ENCODE measurements around the gene PEX1.
"Not testable (repeated sequence)": the region's sequence is repeated elsewhere in the genome, so short reads cannot be mapped to it uniquely, and the experiment has no call there.

Gene PEX1

GRCh38 chr7:92545116-92545515 is 16.8 kb upstream of the PEX1 start:
- not testable (repeated sequence) for H3K9ac ChIP-seq (ENCODE audit: low read length); H3K4me1 ChIP-seq (ENCODE audit: control insufficient read depth, low read depth, low read length); H3K27ac ChIP-seq (ENCODE audit: low read length); H3K36me3 ChIP-seq (ENCODE audit: control insufficient read depth, low read depth, low read length); H3K27me3 ChIP-seq (ENCODE audit: control insufficient read depth, insufficient read depth, low read length); H3K9me3 ChIP-seq (ENCODE audit: control insufficient read depth, low read depth, low read length); H3K4me3 ChIP-seq (ENCODE audit: low read length)

DNA sequence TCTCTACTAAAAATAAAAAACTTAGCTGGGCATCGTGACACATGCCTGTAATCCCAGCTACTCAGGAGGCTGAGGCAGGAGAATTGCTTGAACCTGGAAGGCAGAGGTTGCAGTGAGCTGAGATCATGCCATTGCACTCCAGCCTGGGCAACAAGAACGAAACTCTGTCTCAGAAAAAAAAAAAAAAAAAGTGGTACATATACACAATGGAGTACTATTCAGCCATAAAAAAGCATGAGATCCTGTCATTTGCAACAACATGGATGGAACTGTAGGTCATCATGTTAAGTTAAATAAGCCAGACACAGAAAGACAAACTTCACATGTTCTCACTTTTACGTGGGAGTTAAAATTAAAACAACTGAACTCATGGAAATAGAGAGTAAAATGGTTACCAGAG is 15.2 kb upstream of the PEX1 start:
- H3K4me3 ChIP-seq (ENCODE audit: low read length), result not testable (repeated sequence)

DNA sequence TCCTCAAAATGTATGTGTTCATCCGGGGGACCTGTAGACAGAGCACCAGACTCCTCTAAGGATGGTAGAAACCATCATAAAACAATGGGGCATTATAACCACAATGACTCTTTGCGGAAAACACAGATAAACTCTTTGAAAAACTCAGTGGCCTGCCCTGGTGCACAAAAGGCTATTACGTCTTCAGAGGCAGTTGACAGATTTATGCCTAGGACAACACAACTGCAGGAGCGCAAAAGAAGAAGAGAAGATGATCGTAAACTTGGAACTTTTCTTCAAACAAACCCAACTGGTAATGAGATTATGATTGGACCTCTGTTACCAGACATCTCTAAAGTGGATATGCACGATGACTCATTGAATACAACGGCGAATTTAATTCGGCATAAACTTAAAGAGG is 6.3 kb upstream of the PEX1 start:
- H3K9ac ChIP-seq (ENCODE audit: low read length), result no peak overlapping the region
- H3K4me1 ChIP-seq (ENCODE audit: control insufficient read depth, low read depth, low read length), result no peaks in the 10 kb centered on the region
- H3K36me3 ChIP-seq (ENCODE audit: control insufficient read depth, low read depth, low read length), result peaks cover 60% of the 10 kb centered on the region
- no peaks in the 10 kb centered on the region for H3K27me3 ChIP-seq (ENCODE audit: control insufficient read depth, insufficient read depth, low read length)
- no peaks in the 10 kb centered on the region for H3K9me3 ChIP-seq (ENCODE audit: control insufficient read depth, low read depth, low read length)
- H3K27ac ChIP-seq (ENCODE audit: low read length), result no peak overlapping the region
- H3K4me3 ChIP-seq (ENCODE audit: low read length), result no peak overlapping the region

More for the DNA sequence above, 15.2 kb upstream of the PEX1 start:
- not testable (repeated sequence) for H3K9me3 ChIP-seq (ENCODE audit: control insufficient read depth, low read depth, low read length); H3K9ac ChIP-seq (ENCODE audit: low read length); H3K27me3 ChIP-seq (ENCODE audit: control insufficient read depth, insufficient read depth, low read length); H3K27ac ChIP-seq (ENCODE audit: low read length); H3K36me3 ChIP-seq (ENCODE audit: control insufficient read depth, low read depth, low read length); H3K4me1 ChIP-seq (ENCODE audit: control insufficient read depth, low read depth, low read length)

- Histone ChIP-seq H3K4me1 (ENCODE audit: control insufficient read depth, low read depth, low read length) (peaks cover 7% of the 10 kb centered on the region), H3K4me3 (ENCODE audit: low read length) (peak overlapping the region; percentile 83)
Measured at GRCh38 chr7:92528958-92529264, 591 bp upstream of the PEX1 start.

DNA sequence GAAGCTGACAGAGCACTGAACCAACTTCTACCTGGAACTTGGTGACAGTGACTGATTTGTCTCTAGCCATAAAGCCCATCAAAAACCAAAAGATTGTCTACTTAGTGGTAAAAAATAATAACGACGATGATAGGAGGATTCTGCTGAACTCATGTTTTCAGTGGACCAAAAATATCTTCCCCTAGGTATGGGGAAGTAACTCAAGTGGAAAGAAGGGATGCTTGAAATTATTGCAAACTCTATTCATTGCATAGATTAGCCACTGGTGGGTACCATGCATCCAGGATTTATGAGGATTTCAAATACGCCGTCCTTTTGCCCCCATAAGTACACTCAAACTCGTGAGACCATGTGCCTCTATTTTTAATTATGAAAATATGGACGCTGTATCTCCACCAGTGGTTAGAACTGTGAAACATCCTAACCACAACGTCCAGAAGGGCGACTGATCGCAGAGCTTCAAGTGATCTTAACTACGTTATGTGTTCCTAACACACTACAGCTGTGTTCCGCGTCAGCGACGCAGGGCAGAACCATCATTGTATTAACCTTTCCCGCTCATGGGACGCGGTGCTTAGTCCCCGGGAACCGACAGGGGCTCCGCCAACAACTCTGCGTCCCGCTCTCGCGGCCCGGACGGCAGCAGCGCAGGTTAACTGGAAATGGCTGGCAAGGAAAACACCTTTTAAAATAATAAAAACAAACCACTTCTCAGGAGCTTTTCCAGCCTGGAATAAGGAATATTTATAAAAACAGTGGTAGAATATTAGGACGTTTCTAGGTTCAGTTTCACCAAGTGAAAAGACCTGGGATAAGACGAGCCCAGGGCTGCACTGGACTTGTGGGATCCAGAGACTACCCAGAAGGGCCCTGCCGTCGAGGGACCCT is 776 bp downstream of the PEX1 start:
- no peak overlapping the region for H3K27ac ChIP-seq (ENCODE audit: low read length)

More at GRCh38 chr7:92528958-92529264, 591 bp upstream of the PEX1 start:
- H3K9ac ChIP-seq (ENCODE audit: low read length), result peak overlapping the region; percentile 72
- H3K9me3 ChIP-seq (ENCODE audit: control insufficient read depth, low read depth, low read length), result no peaks in the 10 kb centered on the region
- peaks cover 21% of the 10 kb centered on the region for H3K36me3 ChIP-seq (ENCODE audit: control insufficient read depth, low read depth, low read length)
- peaks cover 6% of the 10 kb centered on the region for H3K27me3 ChIP-seq (ENCODE audit: control insufficient read depth, insufficient read depth, low read length)
- H3K27ac ChIP-seq (ENCODE audit: low read length), result peak overlapping the region; percentile 71

GRCh38 chr7:92523110-92523509 is 5.2 kb downstream of the PEX1 start:
- Histone ChIP-seq H3K27me3 (ENCODE audit: control insufficient read depth, insufficient read depth, low read length) (peaks cover 6% of the 10 kb centered on the region), H3K9ac (ENCODE audit: low read length) (no peak overlapping the region), H3K4me3 (ENCODE audit: low read length) (no peak overlapping the region), H3K36me3 (ENCODE audit: control insufficient read depth, low read depth, low read length) (peaks cover 5% of the 10 kb centered on the region), H3K9me3 (ENCODE audit: control insufficient read depth, low read depth, low read length) (no peaks in the 10 kb centered on the region), H3K4me1 (ENCODE audit: control insufficient read depth, low read depth, low read length) (peaks cover 7% of the 10 kb centered on the region), H3K27ac (ENCODE audit: low read length) (no peak overlapping the region)

More for the DNA sequence above, 776 bp downstream of the PEX1 start:
- Histone ChIP-seq H3K9me3 (ENCODE audit: control insufficient read depth, low read depth, low read length) (no peaks in the 10 kb centered on the region), H3K4me3 (ENCODE audit: low read length) (peak overlapping the region; percentile 83), H3K4me1 (ENCODE audit: control insufficient read depth, low read depth, low read length) (peaks cover 7% of the 10 kb centered on the region), H3K36me3 (ENCODE audit: control insufficient read depth, low read depth, low read length) (peaks cover 11% of the 10 kb centered on the region), H3K9ac (ENCODE audit: low read length) (peak overlapping the region; percentile 85), H3K27me3 (ENCODE audit: control insufficient read depth, insufficient read depth, low read length) (peaks cover 6% of the 10 kb centered on the region)

- Histone ChIP-seq H3K4me3 (ENCODE audit: low read length) (no peak overlapping the region), H3K36me3 (ENCODE audit: control insufficient read depth, low read depth, low read length) (peaks cover 12% of the 10 kb centered on the region), H3K27ac (ENCODE audit: low read length) (no peak overlapping the region), H3K4me1 (ENCODE audit: control insufficient read depth, low read depth, low read length) (no peaks in the 10 kb centered on the region), H3K9ac (ENCODE audit: low read length) (no peak overlapping the region), H3K27me3 (ENCODE audit: control insufficient read depth, insufficient read depth, low read length) (no peaks in the 10 kb centered on the region), H3K9me3 (ENCODE audit: control insufficient read depth, low read depth, low read length) (no peaks in the 10 kb centered on the region)
Measured at GRCh38 chr7:92520024-92520423, 8.3 kb downstream of the PEX1 start.

- no peaks in the 10 kb centered on the region for H3K9me3 ChIP-seq (ENCODE audit: control insufficient read depth, low read depth, low read length)
Measured at GRCh38 chr7:92517631-92518030, 10.7 kb downstream of the PEX1 start.

DNA sequence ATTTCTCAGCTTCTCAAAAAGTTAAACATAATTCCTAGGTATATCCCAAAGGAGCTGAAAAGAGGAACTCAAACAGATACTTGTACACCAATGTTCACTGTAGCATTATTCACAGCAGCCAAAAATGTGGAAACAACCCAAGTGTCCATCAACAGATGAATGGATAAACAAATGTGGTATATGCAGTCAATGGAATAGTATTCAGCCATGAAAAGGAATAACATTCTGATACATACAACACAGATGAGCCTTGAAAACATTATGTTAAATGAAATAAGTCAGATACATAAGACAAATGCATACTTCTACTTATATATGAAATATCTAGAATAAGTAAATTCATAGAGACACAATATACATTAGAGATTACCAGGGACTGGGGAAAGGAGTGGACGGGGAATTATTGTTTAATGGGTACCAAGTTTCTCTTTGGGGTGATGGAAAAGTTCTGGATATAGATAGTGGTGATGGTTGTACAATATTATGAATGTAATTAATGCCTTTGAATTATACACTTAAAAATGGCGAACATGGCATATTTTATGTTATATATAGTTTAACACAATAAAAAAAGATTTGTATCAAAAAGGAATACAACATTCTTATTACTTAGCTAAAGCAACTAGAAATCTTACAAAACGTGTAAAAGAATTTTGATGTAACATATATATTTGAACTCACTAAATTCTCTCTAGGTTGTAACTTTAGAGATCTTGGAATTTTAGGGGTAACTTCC is 15.0 kb downstream of the PEX1 start:
- no peak overlapping the region for H3K4me3 ChIP-seq (ENCODE audit: low read length)
- no peak overlapping the region for H3K27ac ChIP-seq (ENCODE audit: low read length)
- no peaks in the 10 kb centered on the region for H3K9me3 ChIP-seq (ENCODE audit: control insufficient read depth, low read depth, low read length)
- H3K27me3 ChIP-seq (ENCODE audit: control insufficient read depth, insufficient read depth, low read length), result no peaks in the 10 kb centered on the region
- peaks cover 12% of the 10 kb centered on the region for H3K36me3 ChIP-seq (ENCODE audit: control insufficient read depth, low read depth, low read length)
- H3K9ac ChIP-seq (ENCODE audit: low read length), result no peak overlapping the region
- no peaks in the 10 kb centered on the region for H3K4me1 ChIP-seq (ENCODE audit: control insufficient read depth, low read depth, low read length)

More at GRCh38 chr7:92517631-92518030, 10.7 kb downstream of the PEX1 start:
- Histone ChIP-seq H3K36me3 (ENCODE audit: control insufficient read depth, low read depth, low read length) (peaks cover 12% of the 10 kb centered on the region), H3K27me3 (ENCODE audit: control insufficient read depth, insufficient read depth, low read length) (no peaks in the 10 kb centered on the region), H3K4me1 (ENCODE audit: control insufficient read depth, low read depth, low read length) (no peaks in the 10 kb centered on the region), H3K9ac (ENCODE audit: low read length) (no peak overlapping the region), H3K27ac (ENCODE audit: low read length) (no peak overlapping the region), H3K4me3 (ENCODE audit: low read length) (no peak overlapping the region)

- Histone ChIP-seq H3K27me3 (ENCODE audit: control insufficient read depth, insufficient read depth, low read length) (no peaks in the 10 kb centered on the region), H3K4me1 (ENCODE audit: control insufficient read depth, low read depth, low read length) (no peaks in the 10 kb centered on the region), H3K9me3 (ENCODE audit: control insufficient read depth, low read depth, low read length) (no peaks in the 10 kb centered on the region), H3K9ac (ENCODE audit: low read length) (no peak overlapping the region), H3K4me3 (ENCODE audit: low read length) (no peak overlapping the region), H3K27ac (ENCODE audit: low read length) (no peak overlapping the region), H3K36me3 (ENCODE audit: control insufficient read depth, low read depth, low read length) (peaks cover 4% of the 10 kb centered on the region)
Measured at GRCh38 chr7:92508946-92509345, 19.4 kb downstream of the PEX1 start.

- Histone ChIP-seq H3K36me3 (ENCODE audit: control insufficient read depth, low read depth, low read length) (peaks cover 16% of the 10 kb centered on the region), H3K9ac (ENCODE audit: low read length) (no peak overlapping the region)
Measured at GRCh38 chr7:92506363-92506762, 22.0 kb downstream of the PEX1 start.

More at GRCh38 chr7:92506363-92506762, 22.0 kb downstream of the PEX1 start:
- no peak overlapping the region for H3K27ac ChIP-seq (ENCODE audit: low read length)
- no peak overlapping the region for H3K4me3 ChIP-seq (ENCODE audit: low read length)
- H3K4me1 ChIP-seq (ENCODE audit: control insufficient read depth, low read depth, low read length), result no peaks in the 10 kb centered on the region
- H3K27me3 ChIP-seq (ENCODE audit: control insufficient read depth, insufficient read depth, low read length), result no peaks in the 10 kb centered on the region
- H3K9me3 ChIP-seq (ENCODE audit: control insufficient read depth, low read depth, low read length), result no peaks in the 10 kb centered on the region

Measured in iPS-18a (cell line).